Progenitor cell of endocrine pancreas (in vitro differentiated cells): Measurements from ENCODE around the gene YTHDF1. TPM values are rescaled to one million over a fixed set of nuclear protein-coding genes. Genes with fewer than 3 reads are reported as not detected.

Experiments
- DNase-seq: peaks from one replicate; pipeline ENCODE4 v3.0.0; 2021; ENCODE audit warnings: low spot score; ENCODE audit not compliant: unreplicated experiment
- H3K27ac Mint-ChIP-seq: 2 replicates; pipeline ENCODE4 v1.8.0; 2021; ENCODE audit warnings: mild to moderate bottlenecking, moderate library complexity, mixed read lengths
- H3K27me3 Mint-ChIP-seq: 2 replicates; pipeline ENCODE4 v1.8.0; 2021; ENCODE audit warnings: mixed read lengths
- H3K36me3 Mint-ChIP-seq: 2 replicates; pipeline ENCODE4 v1.8.0; 2022; ENCODE audit warnings: mixed read lengths; ENCODE audit not compliant: insufficient read depth
- H3K4me1 Mint-ChIP-seq: 2 replicates; pipeline ENCODE4 v1.8.0; 2021; ENCODE audit warnings: low read depth, mixed read lengths
- H3K4me3 Mint-ChIP-seq: 2 replicates; pipeline ENCODE4 v1.8.0; 2021; ENCODE audit warnings: low read depth, mild to moderate bottlenecking, moderate library complexity, mixed read lengths
- H3K9me3 Mint-ChIP-seq: 2 replicates; pipeline ENCODE4 v1.8.0; 2021; ENCODE audit warnings: low read depth, mixed read lengths
- total RNA-seq: library from RNA; stranded (reverse); gene quantifications from 2 replicates; pipeline ENCODE4 v1.2.1, GENCODE V29; 2021
- TF ChIP-seq, protein P1 (sequence below): fragments of 200-600 bp; sonication (generic); IDR thresholded peaks from one replicate; pipeline ENCODE4 v1.5.0; 2021; ENCODE audit warnings: antibody characterized with exemption, mild to moderate bottlenecking; ENCODE audit not compliant: unreplicated experiment

Gene YTHDF1
- total RNA-seq, 1 donor from 2014 or later, result 53.8 TPM

DNA sequence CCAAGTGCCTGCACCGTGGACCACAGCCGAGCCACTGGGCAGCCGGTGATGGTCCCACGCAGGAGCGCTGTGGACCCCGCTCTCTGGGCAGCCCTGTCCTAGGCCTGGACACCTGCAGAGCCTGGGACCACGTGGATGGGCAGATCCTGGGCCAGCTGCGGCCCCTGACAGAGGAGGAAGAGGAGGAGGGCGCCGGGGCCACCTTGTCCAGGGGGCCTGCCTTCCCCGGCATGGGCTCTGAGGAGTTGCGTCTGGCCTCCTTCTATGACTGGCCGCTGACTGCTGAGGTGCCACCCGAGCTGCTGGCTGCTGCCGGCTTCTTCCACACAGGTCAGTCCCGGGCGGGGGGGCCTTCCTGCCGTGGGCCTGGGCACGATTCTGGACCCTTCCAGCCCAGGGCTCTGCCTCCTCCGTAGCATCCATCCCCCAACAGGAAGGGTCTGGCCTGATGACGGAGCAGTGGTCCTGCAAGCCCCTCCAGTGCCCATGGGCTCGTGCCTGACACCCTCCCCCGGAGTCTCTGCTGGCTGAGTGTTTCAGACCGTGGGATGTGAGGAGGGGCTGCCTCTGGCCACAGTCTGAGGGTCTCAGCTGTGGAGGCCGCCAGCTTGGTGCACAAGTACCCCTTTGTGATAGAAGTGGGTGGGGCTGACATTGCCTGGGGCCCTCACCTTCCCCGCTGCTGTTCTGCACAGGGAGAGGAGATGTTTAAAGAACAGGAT is 20.3 kb upstream of the YTHDF1 start:
- Mint-ChIP-seq H3K27ac (no peak overlapping the region), H3K4me1 (peaks cover 3% of the 10 kb centered on the region), H3K4me3 (no peak overlapping the region), H3K9me3 (no peaks in the 10 kb centered on the region), H3K36me3 (no peaks in the 10 kb centered on the region), H3K27me3 (peaks cover 14% of the 10 kb centered on the region)
- no peak for DNase-seq
- TF ChIP-seq, protein P1, sequence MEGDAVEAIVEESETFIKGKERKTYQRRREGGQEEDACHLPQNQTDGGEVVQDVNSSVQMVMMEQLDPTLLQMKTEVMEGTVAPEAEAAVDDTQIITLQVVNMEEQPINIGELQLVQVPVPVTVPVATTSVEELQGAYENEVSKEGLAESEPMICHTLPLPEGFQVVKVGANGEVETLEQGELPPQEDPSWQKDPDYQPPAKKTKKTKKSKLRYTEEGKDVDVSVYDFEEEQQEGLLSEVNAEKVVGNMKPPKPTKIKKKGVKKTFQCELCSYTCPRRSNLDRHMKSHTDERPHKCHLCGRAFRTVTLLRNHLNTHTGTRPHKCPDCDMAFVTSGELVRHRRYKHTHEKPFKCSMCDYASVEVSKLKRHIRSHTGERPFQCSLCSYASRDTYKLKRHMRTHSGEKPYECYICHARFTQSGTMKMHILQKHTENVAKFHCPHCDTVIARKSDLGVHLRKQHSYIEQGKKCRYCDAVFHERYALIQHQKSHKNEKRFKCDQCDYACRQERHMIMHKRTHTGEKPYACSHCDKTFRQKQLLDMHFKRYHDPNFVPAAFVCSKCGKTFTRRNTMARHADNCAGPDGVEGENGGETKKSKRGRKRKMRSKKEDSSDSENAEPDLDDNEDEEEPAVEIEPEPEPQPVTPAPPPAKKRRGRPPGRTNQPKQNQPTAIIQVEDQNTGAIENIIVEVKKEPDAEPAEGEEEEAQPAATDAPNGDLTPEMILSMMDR, result no peak

DNA sequence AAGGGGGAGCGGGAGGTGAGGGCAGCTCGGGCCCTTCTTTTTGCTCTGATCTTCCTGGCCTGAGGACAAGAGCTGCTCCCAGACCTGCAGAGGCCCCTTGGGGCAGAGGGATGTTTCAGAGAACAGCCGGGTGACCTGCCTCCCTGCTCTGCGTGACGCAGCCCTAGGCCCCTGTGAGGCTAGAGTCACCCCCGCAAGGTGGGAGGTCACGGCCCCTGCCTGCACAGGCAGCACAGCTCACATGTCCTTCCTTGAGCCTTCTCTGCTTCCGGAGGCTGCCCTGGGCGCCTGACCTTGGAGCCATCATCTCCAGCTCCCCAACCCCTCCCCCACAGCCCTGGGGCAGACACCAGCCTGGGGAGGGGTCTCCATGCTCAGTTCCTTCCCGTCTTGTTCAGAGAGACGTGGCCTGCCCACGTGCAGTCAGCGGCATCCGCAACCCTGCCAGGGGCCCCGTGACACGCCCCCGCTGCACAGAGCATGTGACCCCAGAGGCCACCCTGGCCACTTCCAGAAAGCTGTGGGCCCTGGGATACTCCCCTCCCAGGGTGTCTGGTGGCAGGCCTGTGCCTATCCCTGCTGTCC is 19.6 kb upstream of the YTHDF1 start, which contains the start of gene BIRC7:
TSS of gene BIRC7 (plus strand) at position 507 of the 585 bp plus-strand sequence. CDS start 192 bp downstream, outside the sequence.
- Mint-ChIP-seq H3K4me3 (no peak within 1 kb of the TSS), H3K27ac (no peak within 1 kb of the TSS), H3K27me3 (peaks cover 20% of the 10 kb centered on the region), H3K36me3 (no peaks in the 10 kb centered on the region), H3K9me3 (no peaks in the 10 kb centered on the region), H3K4me1 (peaks cover 3% of the 10 kb centered on the region)
- DNase-seq, result no peak
- TF ChIP-seq, protein P1, result no peak

DNA sequence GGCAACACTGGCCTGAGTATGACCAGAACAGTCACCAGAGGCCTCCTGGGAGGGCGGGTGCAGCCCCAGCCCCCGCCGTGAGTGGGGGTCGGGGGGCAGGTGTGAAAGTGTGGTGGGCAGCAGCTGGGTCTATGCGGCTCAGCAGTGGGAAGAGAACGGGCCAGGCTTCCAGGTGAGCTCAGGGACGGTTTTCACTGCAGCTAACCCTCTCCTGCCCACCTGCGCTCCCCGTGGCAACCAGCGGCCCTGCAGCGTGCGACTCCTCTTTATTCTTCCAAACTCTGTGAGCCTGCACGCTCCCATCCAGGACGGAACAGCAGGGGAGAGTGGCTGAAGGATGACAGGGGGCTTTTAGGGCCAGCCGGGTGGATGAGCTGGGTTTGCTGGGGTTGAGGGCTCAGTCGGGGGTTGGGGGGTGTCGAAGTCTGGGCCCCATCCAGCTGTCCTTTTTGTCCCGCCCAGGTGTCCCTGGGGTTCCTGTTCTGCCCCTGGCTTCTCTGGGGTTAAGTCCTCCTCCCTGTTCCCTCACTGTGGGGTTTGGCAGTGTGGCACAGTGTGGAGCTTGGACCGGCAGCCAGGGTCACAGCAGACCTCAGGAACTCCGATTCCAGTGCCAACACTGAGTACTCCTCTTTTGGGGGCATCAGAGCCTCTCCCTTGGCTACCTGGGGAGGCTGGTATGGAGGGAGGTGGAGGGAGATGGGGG is 18.9 kb upstream of the YTHDF1 start:
- Mint-ChIP-seq H3K27me3 (peaks cover 26% of the 10 kb centered on the region), H3K4me3 (no peak overlapping the region), H3K27ac (no peak overlapping the region), H3K9me3 (no peaks in the 10 kb centered on the region), H3K4me1 (peaks cover 3% of the 10 kb centered on the region), H3K36me3 (no peaks in the 10 kb centered on the region)
- peak; percentile 51 for DNase-seq
- TF ChIP-seq, protein P1, result peak; percentile 63

DNA sequence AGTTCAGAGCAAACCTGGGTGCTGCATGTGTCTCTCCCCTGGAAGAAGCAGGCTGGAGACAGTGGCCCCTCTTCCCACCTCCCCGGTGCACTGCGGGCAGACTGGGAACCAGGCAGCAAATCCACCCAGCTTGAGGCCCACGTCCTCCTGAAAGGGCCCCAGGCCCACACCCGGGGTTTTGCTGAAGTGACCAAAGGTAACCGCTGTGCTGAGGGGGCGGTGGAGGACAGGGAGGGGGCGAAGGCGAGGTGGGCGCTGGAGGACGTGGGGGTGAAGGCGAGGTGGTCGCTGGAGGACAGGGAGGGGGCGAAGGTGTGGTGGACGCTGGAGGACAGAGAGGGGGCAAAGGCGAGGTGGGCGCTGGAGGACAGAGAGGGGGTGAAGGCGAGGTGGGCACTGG is 18.0 kb upstream of the YTHDF1 start:
- Mint-ChIP-seq H3K27ac (no peak overlapping the region), H3K36me3 (no peaks in the 10 kb centered on the region)

DNA sequence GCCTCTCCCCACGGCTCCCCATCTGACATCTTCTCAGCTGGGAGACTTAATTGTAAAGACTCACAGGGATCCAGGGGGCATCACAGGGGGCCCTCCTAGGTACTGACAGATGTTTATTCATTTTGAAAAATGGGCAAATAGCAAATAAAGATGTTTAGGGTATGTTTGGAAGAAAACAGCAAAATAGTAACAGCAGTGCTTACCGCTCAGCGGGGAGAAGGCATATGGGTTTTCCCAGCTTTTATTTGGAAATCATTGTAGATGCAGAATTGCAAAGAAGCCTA is 17.1 kb upstream of the YTHDF1 start:
- Mint-ChIP-seq H3K4me1 (peaks cover 3% of the 10 kb centered on the region), H3K36me3 (no peaks in the 10 kb centered on the region), H3K4me3 (no peak overlapping the region), H3K9me3 (no peaks in the 10 kb centered on the region), H3K27ac (no peak overlapping the region), H3K27me3 (peaks cover 36% of the 10 kb centered on the region)
- DNase-seq, result no peak
- TF ChIP-seq, protein P1, result no peak

More for the DNA sequence above, 18.0 kb upstream of the YTHDF1 start:
- DNase-seq, result no peak
- Mint-ChIP-seq H3K4me3 (no peak overlapping the region), H3K27me3 (peaks cover 35% of the 10 kb centered on the region), H3K9me3 (no peaks in the 10 kb centered on the region), H3K4me1 (peaks cover 3% of the 10 kb centered on the region)
- TF ChIP-seq, protein P1, result no peak
